ENCODE measurements around the gene ALK.

DNA sequence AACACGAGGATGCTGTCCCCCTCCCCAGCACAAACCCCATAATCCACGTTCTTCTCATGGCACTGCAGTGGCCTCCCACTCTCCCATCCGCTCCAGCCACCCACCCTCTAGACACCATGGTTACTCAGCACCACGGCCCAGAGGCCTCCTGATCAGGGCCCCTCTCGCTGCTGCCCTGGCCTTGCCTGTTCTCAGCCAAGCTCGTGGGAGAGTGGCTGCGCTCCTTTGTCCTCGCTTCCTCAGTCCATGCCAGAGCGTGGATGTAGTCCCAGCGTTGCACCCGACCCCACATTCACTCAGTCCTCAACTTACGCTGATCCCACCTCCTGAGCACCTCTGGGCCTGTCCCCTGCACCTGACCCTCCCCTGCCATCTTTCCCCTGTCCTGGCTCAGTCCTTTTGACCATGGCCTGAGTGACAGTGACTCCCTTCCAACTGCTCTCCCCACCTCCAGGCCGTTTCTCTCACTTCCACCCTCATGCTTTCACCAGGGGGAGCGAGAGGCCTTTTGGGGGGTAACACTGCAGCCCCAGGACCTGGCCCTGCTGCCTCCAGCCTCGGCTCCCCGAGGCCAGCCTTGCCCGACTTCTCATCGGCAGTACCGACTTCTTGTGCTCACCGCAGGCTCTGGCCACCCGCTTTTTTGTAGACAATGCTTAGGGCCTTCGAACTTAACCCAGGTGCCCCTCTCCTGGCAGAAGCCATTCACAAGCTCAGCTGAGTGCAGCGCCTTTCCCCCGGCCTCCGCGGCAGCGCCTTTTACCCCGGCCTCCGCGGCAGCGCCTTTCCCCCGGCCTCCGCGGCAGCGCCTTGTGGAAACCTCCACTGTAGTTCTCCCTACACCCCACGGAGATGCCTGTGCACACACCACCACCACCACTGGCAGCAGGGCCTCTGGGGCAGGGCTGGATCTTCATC lies 674.7 kb downstream of the ALK start:
- TF ChIP-seq, protein P1, sequence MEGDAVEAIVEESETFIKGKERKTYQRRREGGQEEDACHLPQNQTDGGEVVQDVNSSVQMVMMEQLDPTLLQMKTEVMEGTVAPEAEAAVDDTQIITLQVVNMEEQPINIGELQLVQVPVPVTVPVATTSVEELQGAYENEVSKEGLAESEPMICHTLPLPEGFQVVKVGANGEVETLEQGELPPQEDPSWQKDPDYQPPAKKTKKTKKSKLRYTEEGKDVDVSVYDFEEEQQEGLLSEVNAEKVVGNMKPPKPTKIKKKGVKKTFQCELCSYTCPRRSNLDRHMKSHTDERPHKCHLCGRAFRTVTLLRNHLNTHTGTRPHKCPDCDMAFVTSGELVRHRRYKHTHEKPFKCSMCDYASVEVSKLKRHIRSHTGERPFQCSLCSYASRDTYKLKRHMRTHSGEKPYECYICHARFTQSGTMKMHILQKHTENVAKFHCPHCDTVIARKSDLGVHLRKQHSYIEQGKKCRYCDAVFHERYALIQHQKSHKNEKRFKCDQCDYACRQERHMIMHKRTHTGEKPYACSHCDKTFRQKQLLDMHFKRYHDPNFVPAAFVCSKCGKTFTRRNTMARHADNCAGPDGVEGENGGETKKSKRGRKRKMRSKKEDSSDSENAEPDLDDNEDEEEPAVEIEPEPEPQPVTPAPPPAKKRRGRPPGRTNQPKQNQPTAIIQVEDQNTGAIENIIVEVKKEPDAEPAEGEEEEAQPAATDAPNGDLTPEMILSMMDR (IDR thresholded peaks at IDR 0.05): no peak
- TF ChIP-seq RXRA (IDR thresholded peaks at IDR 0.05; ENCODE audit: borderline replicate concordance, low read depth): no peak
